ENCODE measurements around the gene RAD52.

- TF ChIP-seq CTCF (IDR thresholded peaks at IDR 0.05) (no peak), POLR2A (IDR thresholded peaks at IDR 0.05) (no peak)
Measured at GRCh38 chr12:989051-989450, 39.6 kb upstream of the RAD52 start.

All from body of pancreas (tissue), 4 donors.